PC-9 (cell line): ENCODE data around the gene DHRS4L2. TPM values are rescaled to one million over a fixed set of nuclear protein-coding genes. Genes with fewer than 3 reads are reported as not detected.
"Not testable (repeated sequence)": the region's sequence is repeated elsewhere in the genome, so short reads cannot be mapped to it uniquely, and the experiment has no call there.

Source experiments
- BruUV-seq: library from RNA; stranded (reverse); fragments of 400-500 nt; replicated peaks from 2 replicates; lab custom pipeline; 2021; lab: Mats Ljungman, UMichigan
- CTCF ChIA-PET: fragments of 300-600 bp; sonication (Branson Sonifier 250); formaldehyde crosslinking; loops from one replicate; lab custom pipeline; 2022; ENCODE audit warnings: antibody characterized with exemption; lab: Charles Lee
- POLR2A ChIA-PET: fragments of 300-600 bp; sonication (Branson Sonifier 250); formaldehyde crosslinking; loops from one replicate; lab custom pipeline; 2022; ENCODE audit warnings: antibody characterized with exemption; ENCODE audit not compliant: unreplicated experiment; lab: Charles Lee
- DNase-seq, 2 experiments: peaks; one replicate each; pipeline versions ENCODE4 v3.0.0 to v3.0.0-alpha.2; 2015 to 2022; ENCODE audit warnings: mixed read lengths in 1 of 2
- H2AFZ ChIP-seq: fragments of 200-600 bp; sonication (generic); 2 replicates; pipeline ENCODE4 v1.8.1; 2017; ENCODE audit warnings: antibody characterized with exemption
- H3F3A ChIP-seq: fragments of 200-600 bp; sonication (generic); 2 replicates; pipeline ENCODE4 v1.8.1; 2017; ENCODE audit warnings: antibody characterized with exemption, mild to moderate bottlenecking, low read depth; ENCODE audit not compliant: insufficient read depth
- H3K27ac ChIP-seq: fragments of 200-600 bp; sonication (generic); 2 replicates; pipeline ENCODE4 v1.6.1; 2016; ENCODE audit warnings: mixed run types
- H3K27me3 ChIP-seq: fragments of 200-600 bp; sonication (generic); 2 replicates; pipeline ENCODE4 v1.6.1; 2016; ENCODE audit warnings: low read depth, mixed run types; ENCODE audit not compliant: insufficient read depth
- H3K36me3 ChIP-seq: fragments of 200-600 bp; sonication (generic); 2 replicates; pipeline ENCODE4 v1.6.1; 2016; ENCODE audit warnings: low read depth, mixed run types
- H3K4me1 ChIP-seq: fragments of 200-600 bp; sonication (generic); replicated peaks from 2 replicates; pipeline ENCODE4 v1.6.1; 2016; ENCODE audit warnings: mixed run types; ENCODE audit not compliant: insufficient read depth
- H3K4me2 ChIP-seq: fragments of 200-600 bp; sonication (generic); 2 replicates; pipeline ENCODE4 v1.6.1; 2017; ENCODE audit warnings: mixed run types
- H3K4me3 ChIP-seq: fragments of 200-600 bp; sonication (generic); 2 replicates; pipeline ENCODE4 v1.6.1; 2016; ENCODE audit warnings: mixed run types
- H3K79me2 ChIP-seq: fragments of 200-600 bp; sonication (generic); 2 replicates; pipeline ENCODE4 v1.6.1; 2017; ENCODE audit warnings: low read depth, mixed run types
- H3K9me2 ChIP-seq: fragments of 200-600 bp; sonication (generic); 2 replicates; pipeline ENCODE4 v1.8.1; 2017; ENCODE audit warnings: mild to moderate bottlenecking; ENCODE audit not compliant: insufficient read depth
- H3K9me3 ChIP-seq: fragments of 200-600 bp; sonication (generic); 2 replicates; pipeline ENCODE4 v1.8.1; 2016; ENCODE audit warnings: low read depth; ENCODE audit not compliant: insufficient read depth
- H4K20me1 ChIP-seq: fragments of 200-600 bp; sonication (generic); 2 replicates; pipeline ENCODE4 v1.8.1; 2017; ENCODE audit not compliant: insufficient read depth
- intact Hi-C: fragments of 100-400 bp; cut with micrococcal nuclease; formaldehyde crosslinking; loops from one replicate; pipeline ENCODE4 v1.10.0; 2022; ENCODE audit not compliant: unreplicated experiment
- total RNA-seq: library from RNA; stranded (reverse); gene quantifications from 2 replicates; pipeline ENCODE4 v1.2.3, GENCODE V29; 2021

Gene DHRS4L2
- total RNA-seq, 1 experiment from 2014 or later = 14.8 TPM

- intact Hi-C loops, DNase-seq, BruUV-seq, H4K20me1 ChIP-seq, H3K36me3 ChIP-seq, CTCF ChIA-PET, H3F3A ChIP-seq, H3K27ac ChIP-seq, H3K79me2 ChIP-seq, POLR2A ChIA-PET, H3K4me2 ChIP-seq, H3K4me1 ChIP-seq, H3K9me3 ChIP-seq, H3K9me2 ChIP-seq, H3K27me3 ChIP-seq, H2AFZ ChIP-seq, H3K4me3 ChIP-seq: not testable (repeated sequence)
Observed at GRCh38 chr14:23960899-23961298, 27.8 kb upstream of the DHRS4L2 start.

- H3K36me3 ChIP-seq, H3K9me2 ChIP-seq, H2AFZ ChIP-seq, intact Hi-C loops, H4K20me1 ChIP-seq, H3K27me3 ChIP-seq, H3F3A ChIP-seq, H3K79me2 ChIP-seq, CTCF ChIA-PET, DNase-seq, BruUV-seq, H3K4me3 ChIP-seq, H3K27ac ChIP-seq, H3K9me3 ChIP-seq, POLR2A ChIA-PET, H3K4me2 ChIP-seq, H3K4me1 ChIP-seq: not testable (repeated sequence)
Observed at GRCh38 chr14:23961704-23962103, 27.0 kb upstream of the DHRS4L2 start.

GRCh38 chr14:23969130-23969480, 19.6 kb upstream of the DHRS4L2 start:
- H3F3A ChIP-seq, H3K36me3 ChIP-seq, BruUV-seq, H3K79me2 ChIP-seq, H2AFZ ChIP-seq, H3K9me3 ChIP-seq, POLR2A ChIA-PET, H3K27ac ChIP-seq, H3K27me3 ChIP-seq, H3K9me2 ChIP-seq, intact Hi-C loops, H4K20me1 ChIP-seq, DNase-seq, H3K4me3 ChIP-seq, H3K4me2 ChIP-seq, H3K4me1 ChIP-seq: not testable (repeated sequence)
- CTCF ChIA-PET = interaction anchor here (0.6 kb wide), 1 partner anchor 241 kb away, joined by 4 read pairs; no protein-coding TSS in a partner anchor

- H3K9me3 ChIP-seq, H3K79me2 ChIP-seq, H3K4me1 ChIP-seq, H3K9me2 ChIP-seq, H3K27me3 ChIP-seq, H2AFZ ChIP-seq, H3K27ac ChIP-seq, H4K20me1 ChIP-seq, BruUV-seq, H3K4me2 ChIP-seq, H3F3A ChIP-seq, H3K4me3 ChIP-seq, POLR2A ChIA-PET, intact Hi-C loops, H3K36me3 ChIP-seq: not testable (repeated sequence)
- CTCF ChIA-PET = interaction anchor here (0.6 to 0.7 kb wide), 2 partner anchors 164 to 241 kb away, joined by 3 to 4 read pairs; no protein-coding TSS in a partner anchor
- DNase-seq = peak in 1 of 2 experiments; percentile 12
Observed at GRCh38 chr14:23969481-23970282, 19.0 kb upstream of the DHRS4L2 start.

- BruUV-seq, H3K79me2 ChIP-seq, H3K9me3 ChIP-seq, H3K4me2 ChIP-seq, H3K36me3 ChIP-seq, intact Hi-C loops, H3K9me2 ChIP-seq, H3K27me3 ChIP-seq, H3K4me1 ChIP-seq, H3K27ac ChIP-seq, H4K20me1 ChIP-seq, H3F3A ChIP-seq, DNase-seq, H3K4me3 ChIP-seq, H2AFZ ChIP-seq: not testable (repeated sequence)
- CTCF ChIA-PET = interaction anchor here (0.7 kb wide), 1 partner anchor 163 kb away, joined by 3 read pairs; no protein-coding TSS in a partner anchor
- POLR2A ChIA-PET = interaction anchor here (0.9 kb wide), 1 partner anchor 81 kb away, joined by 18 read pairs; no protein-coding TSS in a partner anchor
Observed at GRCh38 chr14:23970283-23970659, 18.5 kb upstream of the DHRS4L2 start.

- H3K9me2 ChIP-seq, DNase-seq, H4K20me1 ChIP-seq, H3K36me3 ChIP-seq, H3K4me3 ChIP-seq, CTCF ChIA-PET, POLR2A ChIA-PET, H3K27ac ChIP-seq, H3K79me2 ChIP-seq, H3K4me2 ChIP-seq, H3K4me1 ChIP-seq, H3K9me3 ChIP-seq, H3F3A ChIP-seq, H2AFZ ChIP-seq, intact Hi-C loops, BruUV-seq, H3K27me3 ChIP-seq: not testable (repeated sequence)
Observed at GRCh38 chr14:23973178-23973577, 15.6 kb upstream of the DHRS4L2 start.

GRCh38 chr14:23974041-23974440, 14.7 kb upstream of the DHRS4L2 start:
- H3K4me2 ChIP-seq, POLR2A ChIA-PET, H4K20me1 ChIP-seq, DNase-seq, H3K4me1 ChIP-seq, H3K9me3 ChIP-seq, H3K4me3 ChIP-seq, H3K27me3 ChIP-seq, H3K79me2 ChIP-seq, BruUV-seq, H3F3A ChIP-seq, H3K27ac ChIP-seq, H2AFZ ChIP-seq, H3K36me3 ChIP-seq, H3K9me2 ChIP-seq, CTCF ChIA-PET: not testable (repeated sequence)
- intact Hi-C loops = loop anchor here (1.0 kb wide), 1 partner anchor 40 kb away; no protein-coding TSS in a partner anchor
